ENCODE measurements around the gene PAX1.

DNA sequence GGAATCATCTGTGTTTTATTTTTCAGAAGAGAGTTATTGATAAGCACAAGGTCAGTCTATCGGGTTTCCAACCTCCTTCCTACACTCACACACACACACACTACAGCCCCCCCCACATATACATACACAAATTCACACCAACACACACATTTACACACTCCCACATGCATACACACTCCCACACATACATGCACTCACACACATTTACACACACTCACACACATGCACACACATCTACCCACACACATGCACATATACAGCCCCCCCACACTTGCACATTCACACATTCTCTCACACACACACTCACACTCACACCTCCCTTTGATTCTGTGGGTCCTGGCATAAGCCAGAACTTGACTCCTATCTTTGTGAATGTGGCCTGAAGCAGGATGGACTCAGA is 34.5 kb upstream of the PAX1 start:
- TF ChIP-seq, protein P1, sequence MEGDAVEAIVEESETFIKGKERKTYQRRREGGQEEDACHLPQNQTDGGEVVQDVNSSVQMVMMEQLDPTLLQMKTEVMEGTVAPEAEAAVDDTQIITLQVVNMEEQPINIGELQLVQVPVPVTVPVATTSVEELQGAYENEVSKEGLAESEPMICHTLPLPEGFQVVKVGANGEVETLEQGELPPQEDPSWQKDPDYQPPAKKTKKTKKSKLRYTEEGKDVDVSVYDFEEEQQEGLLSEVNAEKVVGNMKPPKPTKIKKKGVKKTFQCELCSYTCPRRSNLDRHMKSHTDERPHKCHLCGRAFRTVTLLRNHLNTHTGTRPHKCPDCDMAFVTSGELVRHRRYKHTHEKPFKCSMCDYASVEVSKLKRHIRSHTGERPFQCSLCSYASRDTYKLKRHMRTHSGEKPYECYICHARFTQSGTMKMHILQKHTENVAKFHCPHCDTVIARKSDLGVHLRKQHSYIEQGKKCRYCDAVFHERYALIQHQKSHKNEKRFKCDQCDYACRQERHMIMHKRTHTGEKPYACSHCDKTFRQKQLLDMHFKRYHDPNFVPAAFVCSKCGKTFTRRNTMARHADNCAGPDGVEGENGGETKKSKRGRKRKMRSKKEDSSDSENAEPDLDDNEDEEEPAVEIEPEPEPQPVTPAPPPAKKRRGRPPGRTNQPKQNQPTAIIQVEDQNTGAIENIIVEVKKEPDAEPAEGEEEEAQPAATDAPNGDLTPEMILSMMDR (IDR thresholded peaks at IDR 0.05 in 4 of 5, conservative IDR thresholded peaks at IDR 0.05 in 1 of 5), result no peak
- TF ChIP-seq POLR2A (IDR thresholded peaks at IDR 0.05), result no peak
